GM23338 (cell line): Measurements from ENCODE around the gene ANTXR1. TPM values are rescaled to one million over a fixed set of nuclear protein-coding genes. Genes with fewer than 3 reads are reported as not detected.

Experiments
- ATAC-seq: fragments of 200-7000 bp; cut with Tn5 transposase; 3 replicates; pipeline ENCODE4 v1.9.1; 2020
- DNase-seq: peaks from one replicate; pipeline ENCODE4 v3.0.0-alpha.2; 2015; ENCODE audit warnings: low spot score
- H2AFZ ChIP-seq: fragments of 200-600 bp; sonication (generic); 2 replicates; pipeline ENCODE4 v1.8.0; 2016; ENCODE audit warnings: antibody characterized with exemption, mild to moderate bottlenecking, moderate library complexity
- H3F3A ChIP-seq: fragments of 200-600 bp; sonication (generic); replicated peaks from 2 replicates; pipeline ENCODE4 v1.8.0; 2017; ENCODE audit warnings: antibody characterized with exemption, mixed run types, low read depth
- H3K27ac ChIP-seq: fragments of 200-600 bp; sonication (generic); 2 replicates; pipeline ENCODE4 v1.6.1; 2016; ENCODE audit warnings: low read depth
- H3K27me3 ChIP-seq: fragments of 200-600 bp; sonication (generic); 2 replicates; pipeline ENCODE4 v1.8.0; 2016; ENCODE audit warnings: mild to moderate bottlenecking, mixed run types, moderate library complexity; ENCODE audit not compliant: insufficient read depth
- H3K36me3 ChIP-seq: fragments of 200-600 bp; sonication (generic); 2 replicates; pipeline ENCODE4 v1.8.0; 2016; ENCODE audit warnings: mild to moderate bottlenecking; ENCODE audit not compliant: insufficient read depth
- H3K4me1 ChIP-seq: fragments of 200-600 bp; sonication (generic); 2 replicates; pipeline ENCODE4 v1.8.0; 2016; ENCODE audit warnings: mild to moderate bottlenecking, moderate library complexity; ENCODE audit not compliant: insufficient read depth
- H3K4me2 ChIP-seq: fragments of 200-600 bp; sonication (generic); 2 replicates; pipeline ENCODE4 v1.7.1; 2017; ENCODE audit warnings: mixed run types
- H3K4me3 ChIP-seq: fragments of 200-600 bp; sonication (generic); 2 replicates; pipeline ENCODE4 v1.6.1; 2016; ENCODE audit warnings: mixed run types
- H3K79me2 ChIP-seq: fragments of 200-600 bp; sonication (generic); replicated peaks from 2 replicates; pipeline ENCODE4 v1.8.0; 2017; ENCODE audit warnings: mild to moderate bottlenecking; ENCODE audit not compliant: insufficient read depth
- H3K9me2 ChIP-seq: fragments of 200-600 bp; sonication (generic); 2 replicates; pipeline ENCODE4 v1.8.0; 2017; ENCODE audit not compliant: insufficient read depth
- H4K20me1 ChIP-seq: fragments of 200-600 bp; sonication (generic); replicated peaks from 2 replicates; pipeline ENCODE4 v1.8.0; 2017; ENCODE audit warnings: mild to moderate bottlenecking; ENCODE audit not compliant: insufficient read depth
- H3K27ac Mint-ChIP-seq: 2 replicates; pipeline ENCODE4 v1.8.0; 2020; ENCODE audit warnings: inconsistent platforms, mild to moderate bottlenecking, moderate library complexity, mixed read lengths
- H3K27me3 Mint-ChIP-seq: 3 replicates; pipeline ENCODE4 v1.8.0; 2022; ENCODE audit warnings: low read depth, mild to moderate bottlenecking, moderate library complexity, mixed read lengths, inconsistent platforms; ENCODE audit not compliant: insufficient read depth, poor library complexity
- H3K36me3 Mint-ChIP-seq: 3 replicates; pipeline ENCODE4 v1.8.0; 2021; ENCODE audit warnings: low read depth, mild to moderate bottlenecking, inconsistent platforms, moderate library complexity, mixed read lengths
- H3K4me1 Mint-ChIP-seq: 3 replicates; pipeline ENCODE4 v1.8.0; 2020; ENCODE audit warnings: mild to moderate bottlenecking, inconsistent platforms, mixed read lengths
- H3K4me3 Mint-ChIP-seq: 3 replicates; pipeline ENCODE4 v1.8.0; 2021; ENCODE audit warnings: moderate library complexity, mild to moderate bottlenecking, inconsistent platforms, mixed read lengths
- H3K9me3 Mint-ChIP-seq: 3 replicates; pipeline ENCODE4 v1.8.0; 2020; ENCODE audit warnings: moderate library complexity, mild to moderate bottlenecking, inconsistent platforms, mixed read lengths
- CREB1 ChIP-seq: fragments of 250-450 bp; sonication (Bioruptor Pico); IDR thresholded peaks from 2 replicates; pipeline ENCODE4 v1.5.0; 2020; ENCODE audit warnings: low read depth, mild to moderate bottlenecking, moderate library complexity
- CTCF ChIP-seq, 2 experiments: fragments of 200-600 bp in 1 of 2; sonication (generic) in 1 of 2; conservative IDR thresholded peaks; 2 replicates each; pipeline versions ENCODE4 v1.5.1 to v1.6.1; 2016 to 2017; ENCODE audit warnings: antibody characterized with exemption in 2 of 2, low read depth in 2 of 2, mild to moderate bottlenecking in 2 of 2, moderate library complexity in 1 of 2
- EZH2 ChIP-seq: fragments of 200-600 bp; sonication (generic); IDR thresholded peaks from one replicate; pipeline ENCODE4 v1.8.0; 2017; ENCODE audit warnings: antibody characterized with exemption, mild to moderate bottlenecking, low read depth; ENCODE audit not compliant: unreplicated experiment
- EZH2phosphoT487 ChIP-seq: fragments of 200-600 bp; sonication (generic); IDR thresholded peaks from one replicate; pipeline ENCODE4 v1.8.1; 2018; ENCODE audit warnings: antibody characterized with exemption; ENCODE audit not compliant: unreplicated experiment
- JUNB ChIP-seq: IDR thresholded peaks from one replicate; pipeline ENCODE4 v1.6.1; 2016; ENCODE audit warnings: antibody characterized with exemption; ENCODE audit not compliant: unreplicated experiment
- NANOG ChIP-seq: IDR thresholded peaks from 2 replicates; pipeline ENCODE4 v1.6.1; 2016; ENCODE audit warnings: antibody characterized with exemption, borderline replicate concordance
- REST ChIP-seq: IDR thresholded peaks from one replicate; pipeline ENCODE4 v1.6.1; 2018; ENCODE audit warnings: antibody characterized with exemption; ENCODE audit not compliant: unreplicated experiment
- ZNF114 ChIP-seq: fragments of 250-450 bp; sonication (Bioruptor Pico); IDR thresholded peaks from 2 replicates; pipeline ENCODE4 v1.5.0; 2020; ENCODE audit warnings: mild to moderate bottlenecking, moderate library complexity
- ZNF331 ChIP-seq: fragments of 250-450 bp; sonication (Bioruptor Pico); IDR thresholded peaks from 2 replicates; pipeline ENCODE4 v1.5.0; 2020; ENCODE audit warnings: low read depth, mild to moderate bottlenecking, moderate library complexity
- ZNF462 ChIP-seq: fragments of 250-450 bp; sonication (Bioruptor Pico); IDR thresholded peaks from 2 replicates; pipeline ENCODE4 v1.5.0; 2020; ENCODE audit warnings: mild to moderate bottlenecking, moderate library complexity
- polyA plus RNA-seq: library from polyadenylated mRNA; unstranded; fragments of >200 nt; fragmentation: Nextera tagmentation; extraction: Ambion mirVana; gene quantifications from 2 replicates; pipeline ENCODE4 v1.2.1, GENCODE V29; 2016
- total RNA-seq: library from RNA; depleted of rRNA; stranded (reverse); fragments of >200 nt; shearing (Covaris generic); gene quantifications from 2 replicates; pipeline ENCODE4 v1.2.3, GENCODE V29; 2014

ANTXR1 gene
- total and polyA plus RNA-seq, 2 experiments from 2014 or later, result 16.1 to 23.1 TPM

GRCh38 chr2:69152847-69153583, 140.0 kb downstream of the ANTXR1 start (continued):
- TF ChIP-seq ZNF462 (CRISPR knock-in tag), result no peak
- TF ChIP-seq CTCF (conservative IDR thresholded peaks at IDR 0.05; ENCODE audit: low read depth in 2 of 2), result no peak
- TF ChIP-seq CREB1, result no peak
- no peak for TF ChIP-seq NANOG
- TF ChIP-seq JUNB, result no peak

GRCh38 chr2:69154106-69154505, 141.1 kb downstream of the ANTXR1 start:
- peaks cover 13% of the 10 kb centered on the region for H3K36me3 Mint-ChIP-seq
- Histone ChIP-seq H3K9me2 (no peaks in the 10 kb centered on the region), H3K27ac (no peak overlapping the region), H3K79me2 (no peaks in the 10 kb centered on the region), H3K4me2 (no peak overlapping the region), H2AFZ (no peak overlapping the region), H3K4me1 (peaks cover 4% of the 10 kb centered on the region), H3K36me3 (no peaks in the 10 kb centered on the region), H3F3A (no peaks in the 10 kb centered on the region), H4K20me1 (no peaks in the 10 kb centered on the region), H3K27me3 (no peaks in the 10 kb centered on the region), H3K4me3 (no peak overlapping the region)
- no peak for ATAC-seq
- H3K4me3 Mint-ChIP-seq, result no peak overlapping the region
- peaks cover 20% of the 10 kb centered on the region for H3K4me1 Mint-ChIP-seq
- peak overlapping the region; percentile 22; the same call in 1 of the 2 replicates for H3K27ac Mint-ChIP-seq
- no peaks in the 10 kb centered on the region; the same call in 2 of the 3 replicates for H3K9me3 Mint-ChIP-seq
- H3K27me3 Mint-ChIP-seq, result no peaks in the 10 kb centered on the region
- DNase-seq, result no peak
- TF ChIP-seq EZH2phosphoT487, result no peak
- TF ChIP-seq EZH2, result no peak
- TF ChIP-seq NANOG, result no peak
- no peak for TF ChIP-seq ZNF331 (CRISPR knock-in tag)
- no peak for TF ChIP-seq JUNB
- TF ChIP-seq CTCF (conservative IDR thresholded peaks at IDR 0.05; ENCODE audit: low read depth in 2 of 2), result no peak
- no peak for TF ChIP-seq ZNF114
- no peak for TF ChIP-seq REST
- TF ChIP-seq CREB1, result no peak
